ENCODE measurements around the gene METTL18.
A peak's percentile ranks its signal among the peaks of the same experiment; 100 is the strongest.

METTL18 gene

DNA sequence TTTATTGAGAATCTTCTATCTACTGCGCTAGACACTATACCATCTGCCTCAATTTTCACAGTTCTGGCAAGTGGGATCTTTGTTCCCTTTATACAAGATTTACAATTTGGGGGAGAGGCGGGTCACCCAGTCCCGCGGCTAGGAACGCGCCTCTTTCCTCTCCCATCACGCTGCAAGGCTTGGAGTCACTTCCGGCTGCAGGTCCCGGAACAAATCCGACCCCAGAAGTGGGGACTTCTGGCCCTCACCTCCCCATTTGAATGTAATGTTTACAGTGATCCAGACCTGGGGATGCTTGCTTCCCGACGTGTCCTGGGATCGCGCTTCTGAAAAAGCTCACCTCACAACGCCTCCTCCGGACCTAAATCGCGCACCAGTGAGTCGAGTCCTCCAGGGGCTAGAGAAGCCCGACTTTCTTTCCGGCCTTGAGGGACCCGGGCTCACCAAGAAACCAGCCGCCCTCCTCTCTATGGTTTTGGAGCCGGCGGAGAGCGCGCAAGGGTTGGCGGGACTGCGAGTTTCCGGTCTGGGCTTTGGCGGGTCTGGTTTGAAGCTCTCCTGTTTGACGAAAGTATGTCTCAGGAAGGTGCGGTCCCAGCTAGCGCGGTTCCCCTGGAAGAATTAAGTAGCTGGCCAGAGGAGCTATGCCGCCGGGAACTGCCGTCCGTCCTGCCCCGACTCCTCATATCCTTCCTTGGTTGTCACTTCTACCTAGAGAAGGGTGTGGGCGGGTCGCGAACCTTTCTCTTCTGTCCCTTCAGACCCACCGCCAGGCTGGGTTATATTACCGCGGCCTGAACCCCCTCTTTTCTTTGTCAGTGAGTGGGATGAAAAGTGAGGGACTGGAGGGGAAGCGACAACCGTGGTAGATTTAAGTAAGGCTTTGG is at the start of gene METTL18:
Gene METTL18 (minus strand): TSS at position 378 of the 887 bp plus-strand sequence. CDS start 1,212 bp downstream, outside the sequence.
- Histone ChIP-seq H3K9ac (ENCODE audit: low read length) (peak within 1 kb of the TSS; percentile 88), H3K36me3 (ENCODE audit: control insufficient read depth, insufficient read depth, low read length) (peaks cover 3% of the 10 kb centered on the region), H3K27ac (ENCODE audit: low read depth, low read length) (peak within 1 kb of the TSS; percentile 92), H3K27me3 (ENCODE audit: control insufficient read depth, insufficient read depth, low read length) (no peaks in the 10 kb centered on the region), H3K4me3 (ENCODE audit: low read length) (peak within 1 kb of the TSS; percentile 94), H3K4me1 (ENCODE audit: control insufficient read depth, insufficient read depth, low read length) (peaks cover 6% of the 10 kb centered on the region)

DNA sequence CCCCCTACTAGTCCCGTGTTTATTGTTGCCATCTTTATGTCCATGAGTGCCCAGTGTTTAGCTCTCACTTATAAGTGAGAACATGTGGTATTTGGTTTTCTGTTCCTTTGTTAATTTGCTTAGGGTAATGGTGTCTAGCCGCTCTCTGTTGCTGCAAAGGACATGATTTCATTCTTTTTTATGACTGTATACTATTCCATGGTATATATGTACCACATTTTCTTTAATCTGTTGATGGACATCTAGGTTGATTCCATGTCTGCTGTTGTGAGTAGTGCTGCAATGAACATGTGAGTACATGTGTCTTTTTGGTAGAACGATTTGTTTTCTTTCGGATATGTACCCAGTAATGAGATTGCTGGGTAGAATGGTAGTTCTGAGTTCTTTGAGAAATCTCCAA is 44.2 kb upstream of the METTL18 start:
- no peak overlapping the region for H3K4me3 ChIP-seq (ENCODE audit: low read length)
- no peaks in the 10 kb centered on the region for H3K4me1 ChIP-seq (ENCODE audit: control insufficient read depth, insufficient read depth, low read length)
- no peaks in the 10 kb centered on the region for H3K36me3 ChIP-seq (ENCODE audit: control insufficient read depth, insufficient read depth, low read length)
- no peak overlapping the region for H3K9ac ChIP-seq (ENCODE audit: low read length)
- H3K27ac ChIP-seq (ENCODE audit: low read depth, low read length): no peak overlapping the region
- no peaks in the 10 kb centered on the region for H3K27me3 ChIP-seq (ENCODE audit: control insufficient read depth, insufficient read depth, low read length)

DNA sequence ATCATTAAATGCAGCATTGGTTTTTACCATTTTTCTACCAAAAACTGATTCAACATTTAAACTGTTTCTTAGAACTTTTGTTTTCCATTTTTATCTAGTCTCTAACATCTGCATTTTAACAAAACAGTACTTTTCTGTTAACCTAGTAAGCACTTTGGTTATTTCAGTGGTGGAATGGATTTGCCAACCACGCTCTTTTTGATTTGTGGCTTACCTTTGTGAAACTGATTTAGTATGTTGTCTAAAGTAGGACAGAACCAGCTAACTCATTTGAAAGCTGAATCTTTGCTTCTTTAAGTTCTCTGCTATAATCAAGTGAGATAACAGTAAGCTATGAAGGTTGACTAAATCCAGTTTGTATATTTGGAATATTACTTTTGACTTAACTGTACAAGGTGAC is 41.5 kb upstream of the METTL18 start:
- H3K9ac ChIP-seq (ENCODE audit: low read length): no peak overlapping the region
- no peak overlapping the region for H3K4me3 ChIP-seq (ENCODE audit: low read length)
- H3K27ac ChIP-seq (ENCODE audit: low read depth, low read length): no peak overlapping the region
- no peaks in the 10 kb centered on the region for H3K27me3 ChIP-seq (ENCODE audit: control insufficient read depth, insufficient read depth, low read length)
- peaks cover 5% of the 10 kb centered on the region for H3K36me3 ChIP-seq (ENCODE audit: control insufficient read depth, insufficient read depth, low read length)
- H3K4me1 ChIP-seq (ENCODE audit: control insufficient read depth, insufficient read depth, low read length): no peaks in the 10 kb centered on the region

DNA sequence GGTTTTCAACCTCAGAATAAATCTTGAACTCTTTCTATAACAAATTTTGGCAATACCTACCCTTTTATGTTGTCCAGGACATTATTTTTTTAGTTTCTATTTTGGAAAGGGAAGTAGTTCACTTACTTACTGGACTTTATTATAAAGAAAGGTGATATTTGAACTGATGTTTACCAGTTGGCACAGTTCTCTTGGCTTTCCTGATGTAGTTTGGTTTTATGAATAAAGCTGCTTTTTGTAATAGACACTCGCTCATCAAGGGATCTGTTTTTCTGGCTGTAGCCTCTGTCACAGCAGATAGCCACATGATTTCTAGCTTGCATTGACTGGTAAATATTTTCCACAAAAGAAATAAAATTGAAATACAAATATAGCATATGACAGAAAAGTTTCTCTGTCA is 40.9 kb upstream of the METTL18 start:
- no peak overlapping the region for H3K4me3 ChIP-seq (ENCODE audit: low read length)
- H3K36me3 ChIP-seq (ENCODE audit: control insufficient read depth, insufficient read depth, low read length): peaks cover 5% of the 10 kb centered on the region
- H3K9ac ChIP-seq (ENCODE audit: low read length): no peak overlapping the region
- no peak overlapping the region for H3K27ac ChIP-seq (ENCODE audit: low read depth, low read length)
- no peaks in the 10 kb centered on the region for H3K4me1 ChIP-seq (ENCODE audit: control insufficient read depth, insufficient read depth, low read length)
- H3K27me3 ChIP-seq (ENCODE audit: control insufficient read depth, insufficient read depth, low read length): no peaks in the 10 kb centered on the region

DNA sequence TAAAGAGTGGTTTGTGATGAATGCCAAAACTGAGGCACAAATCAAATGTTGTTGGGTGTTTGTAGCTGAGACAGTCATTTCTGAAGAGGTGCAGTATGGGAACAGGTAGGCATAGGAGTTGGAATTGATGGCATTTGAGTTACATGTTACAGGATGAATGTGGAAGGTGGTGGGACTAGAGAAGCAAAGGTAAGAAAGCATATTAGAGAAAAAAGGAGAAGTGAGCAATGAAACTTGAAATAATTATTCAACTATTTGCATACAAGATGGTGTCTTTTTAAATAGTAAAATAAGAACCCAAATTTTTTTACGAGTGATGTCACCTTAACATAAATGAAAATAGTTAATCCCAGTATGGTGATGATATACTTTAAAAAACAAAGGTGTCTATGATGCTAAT is 40.2 kb upstream of the METTL18 start:
- H3K36me3 ChIP-seq (ENCODE audit: control insufficient read depth, insufficient read depth, low read length): peaks cover 5% of the 10 kb centered on the region

DNA sequence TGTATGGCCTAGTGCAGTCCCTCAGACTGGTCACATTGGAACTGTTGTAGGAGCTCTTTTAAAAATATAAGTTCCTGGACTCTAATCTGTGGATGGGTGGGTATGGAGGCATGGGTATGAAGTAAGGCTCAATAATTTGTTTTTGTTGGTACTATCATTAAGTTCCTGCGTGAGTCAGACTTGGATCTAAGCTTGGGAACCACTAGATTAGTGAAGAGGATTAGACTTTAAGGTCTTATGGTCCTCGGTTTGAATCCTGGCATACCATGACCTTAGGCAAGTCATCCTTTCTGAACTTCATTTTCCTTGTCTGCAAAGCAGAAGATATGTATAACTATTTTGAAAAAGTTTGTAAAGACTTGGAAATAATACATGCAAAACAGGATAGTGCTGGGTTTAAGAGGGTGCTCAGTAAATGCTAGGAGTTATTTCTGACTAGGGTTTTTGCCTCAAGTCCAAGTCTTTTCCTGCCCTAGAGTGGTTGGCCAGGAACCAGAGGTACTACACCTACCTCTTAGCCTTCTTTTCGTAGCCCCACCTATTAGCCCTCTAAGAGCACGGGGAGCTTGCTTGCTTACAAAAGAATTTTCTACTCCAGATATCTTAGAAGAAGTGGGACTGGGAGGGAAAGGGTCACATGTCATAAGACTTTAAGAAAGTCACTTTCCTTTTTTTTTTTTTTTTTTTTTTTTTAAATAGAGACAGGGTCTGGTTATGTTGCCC is 38.6 kb upstream of the METTL18 start:
- Histone ChIP-seq H3K4me3 (ENCODE audit: low read length) (no peak overlapping the region), H3K4me1 (ENCODE audit: control insufficient read depth, insufficient read depth, low read length) (no peaks in the 10 kb centered on the region), H3K36me3 (ENCODE audit: control insufficient read depth, insufficient read depth, low read length) (peaks cover 5% of the 10 kb centered on the region), H3K27ac (ENCODE audit: low read depth, low read length) (no peak overlapping the region), H3K9ac (ENCODE audit: low read length) (no peak overlapping the region), H3K27me3 (ENCODE audit: control insufficient read depth, insufficient read depth, low read length) (no peaks in the 10 kb centered on the region)

More for the DNA sequence above, 40.2 kb upstream of the METTL18 start:
- no peaks in the 10 kb centered on the region for H3K27me3 ChIP-seq (ENCODE audit: control insufficient read depth, insufficient read depth, low read length)
- H3K27ac ChIP-seq (ENCODE audit: low read depth, low read length): no peak overlapping the region
- H3K4me3 ChIP-seq (ENCODE audit: low read length): no peak overlapping the region
- H3K9ac ChIP-seq (ENCODE audit: low read length): no peak overlapping the region
- H3K4me1 ChIP-seq (ENCODE audit: control insufficient read depth, insufficient read depth, low read length): no peaks in the 10 kb centered on the region

DNA sequence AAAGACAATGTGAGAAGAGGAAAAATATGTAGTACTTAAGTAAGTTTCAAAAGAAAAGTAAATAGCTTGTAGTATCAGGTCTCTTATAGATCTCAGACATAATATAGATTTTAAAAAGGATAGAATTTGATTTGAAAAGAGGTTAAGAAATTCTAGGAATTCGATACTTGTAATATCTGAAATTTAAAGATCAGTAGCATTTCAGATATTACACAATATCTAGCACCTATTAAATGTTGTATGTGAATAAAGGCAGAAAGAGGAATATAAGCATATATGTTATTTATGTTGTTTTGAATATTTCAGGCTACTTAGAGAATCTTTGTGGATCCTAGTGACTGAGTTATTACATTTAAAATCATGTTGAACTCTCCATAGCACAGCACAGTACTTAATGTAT is 35.0 kb upstream of the METTL18 start:
- H3K9ac ChIP-seq (ENCODE audit: low read length): no peak overlapping the region
- no peak overlapping the region for H3K4me3 ChIP-seq (ENCODE audit: low read length)
- no peak overlapping the region for H3K27ac ChIP-seq (ENCODE audit: low read depth, low read length)
- H3K4me1 ChIP-seq (ENCODE audit: control insufficient read depth, insufficient read depth, low read length): no peaks in the 10 kb centered on the region
- no peaks in the 10 kb centered on the region for H3K27me3 ChIP-seq (ENCODE audit: control insufficient read depth, insufficient read depth, low read length)
- peaks cover 5% of the 10 kb centered on the region for H3K36me3 ChIP-seq (ENCODE audit: control insufficient read depth, insufficient read depth, low read length)

DNA sequence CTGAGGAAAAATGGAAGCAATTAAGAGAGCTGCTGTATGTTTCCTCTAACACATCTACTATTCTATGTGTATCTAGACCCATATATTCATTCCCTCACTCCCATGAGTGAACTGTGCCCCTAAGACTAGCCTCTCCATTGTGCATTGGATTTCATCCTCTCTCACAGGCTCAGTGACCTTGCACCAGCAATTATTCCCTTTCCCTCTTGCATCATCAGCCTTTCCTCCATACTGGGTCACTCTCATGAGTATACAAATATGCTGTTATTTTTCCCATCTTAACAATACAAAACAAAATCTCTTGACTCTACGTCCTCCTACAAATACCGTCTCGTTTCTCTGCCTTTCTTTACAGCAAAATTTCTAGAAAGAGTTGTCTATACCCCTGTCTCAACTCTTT is 29.4 kb upstream of the METTL18 start:
- no peaks in the 10 kb centered on the region for H3K27me3 ChIP-seq (ENCODE audit: control insufficient read depth, insufficient read depth, low read length)
- H3K4me1 ChIP-seq (ENCODE audit: control insufficient read depth, insufficient read depth, low read length): no peaks in the 10 kb centered on the region
- H3K36me3 ChIP-seq (ENCODE audit: control insufficient read depth, insufficient read depth, low read length): no peaks in the 10 kb centered on the region
- no peak overlapping the region for H3K9ac ChIP-seq (ENCODE audit: low read length)
- no peak overlapping the region for H3K4me3 ChIP-seq (ENCODE audit: low read length)
- no peak overlapping the region for H3K27ac ChIP-seq (ENCODE audit: low read depth, low read length)

DNA sequence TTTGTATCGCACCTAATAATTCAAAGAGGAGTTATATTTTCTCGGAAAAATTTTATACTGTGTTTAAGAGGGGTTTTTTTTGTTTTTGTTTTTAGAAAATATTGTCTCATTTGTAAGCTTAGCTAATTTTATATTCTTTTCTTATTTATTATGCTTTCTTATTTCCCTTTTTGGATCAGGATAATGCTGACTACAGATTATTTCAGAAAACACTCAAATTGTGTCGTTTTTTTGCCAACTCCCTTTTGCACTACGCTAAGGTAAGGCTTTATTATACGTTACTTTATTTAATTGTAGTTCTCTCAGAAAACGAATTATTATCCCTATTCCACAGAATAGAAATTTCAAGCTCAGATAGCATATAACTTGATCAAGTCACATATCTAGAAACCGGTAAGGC is 26.8 kb upstream of the METTL18 start:
- H3K4me1 ChIP-seq (ENCODE audit: control insufficient read depth, insufficient read depth, low read length): no peaks in the 10 kb centered on the region
- no peak overlapping the region for H3K4me3 ChIP-seq (ENCODE audit: low read length)
- H3K36me3 ChIP-seq (ENCODE audit: control insufficient read depth, insufficient read depth, low read length): no peaks in the 10 kb centered on the region
- no peaks in the 10 kb centered on the region for H3K27me3 ChIP-seq (ENCODE audit: control insufficient read depth, insufficient read depth, low read length)
- no peak overlapping the region for H3K9ac ChIP-seq (ENCODE audit: low read length)
- H3K27ac ChIP-seq (ENCODE audit: low read depth, low read length): no peak overlapping the region

DNA sequence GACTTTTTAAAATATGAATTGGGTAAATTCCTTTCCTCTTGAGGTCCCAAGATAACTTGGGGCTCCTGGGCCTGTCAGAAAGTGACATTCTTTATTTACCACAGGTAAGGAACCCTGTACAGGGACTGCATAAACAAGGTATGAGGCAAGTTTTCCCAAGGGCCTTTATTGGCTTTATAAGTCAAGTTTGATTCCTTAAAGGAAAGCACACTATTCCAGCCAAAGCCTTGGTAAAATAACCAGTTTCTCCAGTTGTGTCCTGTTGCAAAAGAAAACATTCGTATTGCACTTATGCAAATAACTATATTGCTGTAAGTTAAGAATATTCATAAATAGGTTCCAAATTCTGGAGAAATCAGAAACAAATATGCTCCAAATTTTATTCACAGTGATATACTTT is 21.9 kb upstream of the METTL18 start:
- H3K9ac ChIP-seq (ENCODE audit: low read length): no peak overlapping the region
- H3K27ac ChIP-seq (ENCODE audit: low read depth, low read length): no peak overlapping the region
- H3K27me3 ChIP-seq (ENCODE audit: control insufficient read depth, insufficient read depth, low read length): no peaks in the 10 kb centered on the region
- H3K36me3 ChIP-seq (ENCODE audit: control insufficient read depth, insufficient read depth, low read length): no peaks in the 10 kb centered on the region
- no peak overlapping the region for H3K4me3 ChIP-seq (ENCODE audit: low read length)
- H3K4me1 ChIP-seq (ENCODE audit: control insufficient read depth, insufficient read depth, low read length): no peaks in the 10 kb centered on the region

DNA sequence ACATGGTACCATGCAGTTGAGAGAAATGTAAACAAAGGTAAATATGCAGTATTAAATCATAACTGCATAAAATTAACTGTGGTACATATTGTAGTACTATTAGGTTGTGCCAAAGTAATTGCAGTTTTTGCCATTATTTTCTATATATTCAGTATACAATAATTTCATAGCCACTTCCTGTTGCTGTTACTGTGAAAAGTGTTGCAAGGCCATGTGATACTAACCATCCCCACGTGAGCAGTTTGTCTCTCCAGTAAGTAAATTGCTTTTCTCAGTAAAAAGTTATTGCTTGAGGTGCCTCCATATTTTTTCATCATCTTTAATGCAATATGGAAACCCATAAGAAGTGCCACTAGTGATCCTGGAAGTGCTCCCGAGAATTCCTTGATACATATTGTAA is 19.6 kb upstream of the METTL18 start:
- Histone ChIP-seq H3K4me1 (ENCODE audit: control insufficient read depth, insufficient read depth, low read length) (no peaks in the 10 kb centered on the region), H3K27me3 (ENCODE audit: control insufficient read depth, insufficient read depth, low read length) (no peaks in the 10 kb centered on the region), H3K36me3 (ENCODE audit: control insufficient read depth, insufficient read depth, low read length) (no peaks in the 10 kb centered on the region), H3K27ac (ENCODE audit: low read depth, low read length) (no peak overlapping the region), H3K4me3 (ENCODE audit: low read length) (no peak overlapping the region), H3K9ac (ENCODE audit: low read length) (no peak overlapping the region)

DNA sequence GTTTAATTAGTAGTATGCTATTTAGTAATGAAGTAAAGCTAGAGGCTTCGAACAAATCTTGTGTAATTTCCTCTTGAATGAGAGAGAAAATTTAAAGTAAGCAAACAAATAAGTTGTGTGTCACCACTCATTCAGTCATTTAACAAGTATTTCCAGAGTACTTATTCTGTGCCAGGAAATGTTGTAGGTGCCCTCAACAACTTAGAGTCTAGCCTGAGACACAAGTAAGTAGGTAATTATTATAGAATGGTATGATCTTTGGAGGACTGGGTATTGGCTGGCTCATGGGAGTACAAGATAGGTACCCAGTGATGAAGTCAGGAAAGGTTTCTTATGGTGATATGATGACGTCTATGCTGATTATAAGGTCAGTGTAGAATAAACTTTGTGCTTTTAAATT is 17.4 kb upstream of the METTL18 start:
- H3K4me3 ChIP-seq (ENCODE audit: low read length): no peak overlapping the region
- no peaks in the 10 kb centered on the region for H3K36me3 ChIP-seq (ENCODE audit: control insufficient read depth, insufficient read depth, low read length)
- H3K27me3 ChIP-seq (ENCODE audit: control insufficient read depth, insufficient read depth, low read length): no peaks in the 10 kb centered on the region
- H3K9ac ChIP-seq (ENCODE audit: low read length): no peak overlapping the region
- no peak overlapping the region for H3K27ac ChIP-seq (ENCODE audit: low read depth, low read length)
- H3K4me1 ChIP-seq (ENCODE audit: control insufficient read depth, insufficient read depth, low read length): no peaks in the 10 kb centered on the region
